Activated T-cell treated with anti-CD3 and anti-CD28 coated beads for 24 hours (primary cell): ENCODE results near the gene EFHD2.
"Not testable (repeated sequence)": the region's sequence is repeated elsewhere in the genome, so short reads cannot be mapped to it uniquely, and the experiment has no call there.

Experiments used
- DNase-seq: peaks from one replicate; pipeline ENCODE4 v3.0.0-alpha.2; 2020; ENCODE audit warnings: low read depth

The EFHD2 gene, protein sequence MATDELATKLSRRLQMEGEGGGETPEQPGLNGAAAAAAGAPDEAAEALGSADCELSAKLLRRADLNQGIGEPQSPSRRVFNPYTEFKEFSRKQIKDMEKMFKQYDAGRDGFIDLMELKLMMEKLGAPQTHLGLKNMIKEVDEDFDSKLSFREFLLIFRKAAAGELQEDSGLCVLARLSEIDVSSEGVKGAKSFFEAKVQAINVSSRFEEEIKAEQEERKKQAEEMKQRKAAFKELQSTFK

GRCh38 chr1:15409388-15410222 is at the start of gene EFHD2:
Gene EFHD2, plus strand, starts transcription at chr1:15409888. Its CDS starts 84 bp downstream, at chr1:15409972.
- DNase-seq, result peak; percentile 80

DNA sequence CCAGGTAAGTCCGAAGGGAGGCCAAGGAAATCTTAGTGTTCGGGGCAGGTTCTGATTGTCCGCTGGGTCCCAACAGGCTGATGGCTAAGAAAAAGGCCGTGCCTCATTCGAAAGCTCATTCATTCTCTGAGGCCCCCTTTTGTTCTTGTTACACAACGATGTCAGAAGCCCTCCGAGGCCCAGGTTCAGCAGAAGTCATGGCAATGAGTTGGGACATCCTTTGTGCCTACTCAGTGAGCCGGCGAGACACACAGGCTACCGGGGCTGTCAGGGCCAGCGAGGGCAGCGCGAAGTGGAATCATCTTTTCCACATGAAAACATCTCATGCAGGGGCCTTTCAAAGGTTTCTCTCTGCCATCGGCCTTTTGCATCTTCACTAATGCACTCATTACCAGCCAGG is 49.0 kb upstream of the EFHD2 start:
- DNase-seq, result no peak

DNA sequence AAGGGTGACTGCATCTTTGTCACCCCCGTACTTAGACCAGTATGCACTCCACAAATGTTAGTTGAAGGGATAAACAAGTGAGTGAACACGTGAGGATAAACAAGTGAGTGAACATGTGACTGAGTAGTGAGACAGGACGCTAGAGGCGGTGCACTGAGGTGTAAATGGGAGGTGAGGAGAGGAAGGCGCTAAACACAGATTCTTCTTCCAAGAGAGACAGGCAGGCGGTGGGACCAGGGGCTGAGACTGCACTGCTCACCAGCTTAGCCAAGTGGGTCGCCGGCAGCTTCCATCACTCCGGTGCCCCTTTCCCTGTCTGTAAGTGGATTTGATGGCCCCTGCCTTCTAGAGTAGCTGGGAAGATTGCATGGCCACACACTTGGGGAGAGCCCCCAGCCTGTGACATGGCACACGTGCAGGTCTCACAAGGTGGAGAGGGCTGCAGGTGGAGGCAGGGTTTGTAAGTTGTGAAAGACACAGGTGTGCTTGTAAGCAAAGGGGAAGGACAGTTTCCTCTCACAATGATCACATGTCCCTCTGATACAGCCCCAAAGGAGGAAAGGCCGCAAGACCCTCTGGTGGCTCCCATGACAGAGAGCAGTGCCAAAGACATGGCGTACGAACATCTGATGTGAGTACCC is 47.5 kb upstream of the EFHD2 start:
- no peak for DNase-seq

DNA sequence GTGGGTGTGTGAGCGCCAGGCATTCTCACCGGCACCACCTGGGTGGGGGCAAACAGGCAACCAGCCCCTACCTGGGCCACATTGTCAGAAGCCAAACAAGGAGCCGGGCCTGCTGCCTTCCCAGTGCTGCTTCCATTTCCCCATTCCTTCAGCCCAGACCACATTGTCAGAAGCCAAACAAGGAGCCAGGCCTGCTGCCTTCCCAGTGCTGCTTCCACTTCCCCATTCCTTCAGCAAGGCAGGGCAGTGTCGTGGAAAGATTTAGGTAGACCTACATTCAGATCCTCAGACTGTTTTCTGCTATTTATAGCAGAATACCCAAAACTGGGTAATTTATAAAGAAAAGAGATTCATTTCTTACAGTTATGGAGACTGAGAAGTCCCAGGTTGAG is 47.0 kb upstream of the EFHD2 start:
- DNase-seq, result no peak

DNA sequence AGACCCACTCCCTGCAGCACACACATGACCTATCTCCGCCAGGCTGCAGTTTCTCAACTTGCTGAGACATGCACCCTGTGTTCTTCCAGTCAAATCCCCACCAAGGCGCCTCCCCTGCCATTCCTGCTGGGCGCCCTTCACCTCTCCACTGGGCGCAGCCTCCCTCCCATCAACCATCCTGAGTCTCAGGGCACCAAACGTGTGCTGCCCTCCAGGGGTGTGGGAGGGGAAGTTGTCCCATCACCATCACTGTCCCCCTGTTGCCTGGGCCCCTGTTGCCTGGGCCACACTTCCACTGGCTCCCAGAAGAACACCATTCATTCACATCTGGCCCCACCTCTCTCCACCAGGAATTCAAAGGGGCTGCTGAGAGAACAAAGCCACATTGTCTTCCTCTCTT is 44.9 kb upstream of the EFHD2 start:
- no peak for DNase-seq

- DNase-seq, result no peak
These were observed 40.8 kb upstream of the EFHD2 start for GRCh38 chr1:15368888-15369287.

- no peak for DNase-seq
These were observed 39.4 kb upstream of the EFHD2 start for GRCh38 chr1:15370268-15370667.

- DNase-seq, result no peak
These were observed 38.7 kb upstream of the EFHD2 start for GRCh38 chr1:15370781-15371520.

DNA sequence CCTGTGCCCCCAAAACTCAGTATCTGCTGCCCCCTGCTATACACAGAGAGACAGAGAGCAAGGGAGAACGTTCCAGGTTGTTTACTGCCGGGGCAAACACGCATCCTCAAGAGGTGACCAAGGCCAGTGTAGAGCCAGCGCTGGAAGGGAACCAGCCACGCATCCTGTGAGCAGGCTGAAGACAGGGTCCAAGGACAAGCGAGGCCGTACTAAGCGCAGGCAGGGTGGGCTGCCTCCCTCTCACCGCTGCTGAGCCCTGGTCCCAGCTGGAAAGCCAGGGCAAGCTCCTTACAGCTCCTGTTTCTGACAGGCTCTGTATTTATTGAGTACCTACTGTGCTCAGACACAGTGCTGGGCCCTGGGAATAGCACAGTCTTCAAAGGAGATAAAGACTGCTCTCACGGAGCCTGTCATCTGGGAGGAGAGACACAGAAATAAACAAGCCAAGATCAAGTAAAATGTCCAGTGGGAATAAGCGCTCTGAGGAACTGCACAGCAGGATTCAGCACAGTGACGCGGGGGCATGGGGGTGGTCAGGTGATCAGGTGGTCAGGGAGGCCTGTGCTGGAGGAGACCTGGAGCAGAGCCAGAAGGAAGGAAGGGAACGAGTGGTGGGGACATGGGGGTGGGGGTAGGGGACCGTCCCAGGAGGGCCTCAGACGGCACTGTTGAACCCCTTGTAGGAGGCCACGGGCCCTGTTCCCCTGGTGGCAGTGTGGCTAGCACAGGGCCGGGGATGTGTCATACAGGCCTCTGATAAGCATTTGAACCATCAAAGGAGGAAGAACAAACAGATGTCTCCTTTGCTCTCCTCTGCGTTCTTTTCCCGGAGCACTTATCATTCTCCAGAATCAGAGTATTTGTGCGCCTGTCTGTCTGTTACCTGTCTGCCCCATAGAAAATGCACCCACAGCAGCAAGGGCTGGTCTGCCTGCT is 37.8 kb upstream of the EFHD2 start:
- no peak for DNase-seq

GRCh38 chr1:15378729-15379128 is 31.0 kb upstream of the EFHD2 start:
- DNase-seq, result no peak

DNA sequence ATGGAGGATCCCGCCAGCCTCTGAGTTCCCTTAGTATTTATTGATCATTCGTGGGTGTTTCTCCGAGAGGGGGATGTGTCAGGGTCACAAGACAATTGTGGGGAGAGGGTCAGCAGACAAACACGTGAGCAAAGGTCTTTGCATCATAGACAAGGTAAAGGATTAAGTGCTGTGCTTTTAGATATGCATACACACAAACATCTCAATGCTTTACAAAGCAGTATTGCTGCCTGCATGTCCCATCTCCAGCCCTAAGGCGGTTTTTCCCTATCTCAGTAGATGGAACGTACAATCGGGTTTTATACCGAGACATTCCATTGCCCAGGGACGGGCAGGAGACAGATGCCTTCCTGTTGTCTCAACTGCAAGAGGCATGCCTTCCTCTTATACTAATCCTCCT is 30.5 kb upstream of the EFHD2 start:
- not testable (repeated sequence) for DNase-seq

DNA sequence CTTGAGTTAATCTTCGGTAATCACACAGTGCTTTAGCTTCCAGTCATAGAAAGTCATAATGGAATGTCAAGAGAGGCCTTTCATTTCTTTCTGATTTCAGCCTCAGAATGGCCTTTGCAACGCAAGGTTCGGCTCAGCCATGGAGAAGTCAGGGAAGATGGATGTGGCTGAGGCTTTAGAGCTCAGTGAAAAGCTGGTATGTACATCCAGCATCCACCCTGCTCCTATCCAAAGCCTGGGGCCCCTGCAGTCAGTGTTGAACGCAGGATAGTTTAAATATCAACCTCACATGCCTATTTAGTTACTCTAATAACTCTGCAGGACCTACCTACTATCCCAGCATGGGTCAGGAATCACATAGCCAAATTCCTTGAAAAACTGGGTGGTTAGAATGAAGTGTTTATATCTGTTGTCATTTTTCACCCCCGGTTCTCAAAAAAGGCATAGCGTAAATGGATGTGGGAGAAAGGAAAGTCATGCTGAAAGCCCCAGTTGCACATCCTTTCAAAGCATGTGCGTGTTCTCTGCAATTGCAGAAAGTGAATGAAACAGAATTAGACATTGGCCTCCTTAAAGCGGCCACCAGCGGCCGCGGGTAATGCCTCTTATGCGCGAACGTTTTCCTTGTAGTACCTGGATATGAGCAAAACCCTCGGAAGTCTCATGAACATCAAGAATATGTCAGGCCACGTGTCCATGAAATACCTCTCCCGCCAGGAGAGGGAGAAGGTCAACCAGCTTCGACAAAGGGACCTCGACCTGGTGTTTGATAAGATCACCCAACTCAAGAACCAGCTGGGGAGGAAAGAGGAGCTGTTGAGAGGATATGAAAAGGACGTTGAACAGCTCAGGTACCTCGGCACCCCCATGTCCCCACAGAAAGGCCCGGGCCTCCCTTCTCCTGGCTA is 28.8 kb upstream of the EFHD2 start:
- DNase-seq, result no peak

- DNase-seq, result no peak
These were observed 27.9 kb upstream of the EFHD2 start for GRCh38 chr1:15381805-15382204.

- DNase-seq, result no peak
These were observed 26.8 kb upstream of the EFHD2 start for GRCh38 chr1:15382601-15383518.

- DNase-seq, result no peak
These were observed 25.9 kb upstream of the EFHD2 start for GRCh38 chr1:15383810-15384209.

GRCh38 chr1:15384301-15384901 is 25.3 kb upstream of the EFHD2 start:
- no peak for DNase-seq

DNA sequence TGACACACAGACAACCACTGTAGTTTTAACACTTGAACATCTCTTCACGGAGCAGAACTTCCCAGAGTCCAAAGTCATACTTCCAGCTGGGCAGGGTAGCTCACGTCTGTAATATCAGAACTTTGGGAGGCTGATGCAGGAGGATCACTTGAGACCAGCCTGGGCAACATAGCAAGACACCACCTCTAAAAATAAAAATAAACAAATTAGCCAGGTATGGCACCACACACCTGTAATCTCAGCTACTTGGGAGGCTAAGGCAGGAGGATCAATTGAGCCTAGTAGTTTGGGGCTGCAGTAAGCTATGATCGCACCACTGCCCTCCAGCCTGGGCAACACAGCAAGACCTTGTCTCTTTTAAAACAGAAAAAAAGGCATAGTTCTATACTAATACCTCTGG is 24.3 kb upstream of the EFHD2 start:
- DNase-seq, result no peak

- no peak for DNase-seq
These were observed 23.4 kb upstream of the EFHD2 start for GRCh38 chr1:15386164-15386749.
